ENCODE results near the gene CAPN15.

DNA sequence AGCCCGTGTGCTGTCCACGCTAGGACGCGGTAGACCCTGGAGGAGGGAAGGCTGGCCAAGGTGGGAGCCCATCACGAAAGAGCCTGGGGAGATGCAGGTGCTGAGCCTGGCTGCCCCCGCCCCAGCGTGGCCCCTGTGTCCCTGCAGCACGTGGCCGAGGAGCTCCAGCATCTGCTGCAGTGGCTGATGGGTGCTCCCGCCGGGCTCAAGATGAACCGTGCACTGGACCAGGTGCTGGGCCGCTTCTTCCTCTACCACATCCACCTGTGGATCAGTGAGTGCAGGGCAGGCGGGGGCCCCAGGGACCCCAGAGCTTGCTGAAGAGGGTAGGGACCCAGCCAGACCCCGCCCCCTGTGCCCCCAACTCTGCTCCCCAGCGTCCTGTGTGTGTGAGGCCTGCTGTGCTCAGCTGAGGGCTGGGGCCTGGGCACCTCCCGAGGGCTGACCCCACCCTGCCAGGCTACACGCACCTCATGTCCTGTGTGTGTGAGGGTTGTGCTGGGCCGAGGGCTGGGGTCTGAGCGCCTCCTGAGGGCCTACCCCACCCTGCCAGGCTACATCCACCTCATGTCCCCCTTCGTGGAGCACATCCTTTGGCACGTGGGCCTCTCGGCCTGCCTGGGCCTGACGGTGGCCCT lies 50.8 kb downstream of the CAPN15 start:
- TF ChIP-seq CREB1 (IDR thresholded peaks at IDR 0.05; ENCODE audit: low read depth) (no peak), CEBPB (IDR thresholded peaks at IDR 0.05) (no peak), YY1 (IDR thresholded peaks at IDR 0.05; ENCODE audit: low read depth) (no peak), RAD21 (IDR thresholded peaks at IDR 0.05; ENCODE audit: low read depth) (no peak), TAF1 (IDR thresholded peaks at IDR 0.05; ENCODE audit: low read depth) (no peak), FOXM1 (IDR thresholded peaks at IDR 0.05; ENCODE audit: borderline replicate concordance, low read depth) (no peak), TEAD4 (IDR thresholded peaks at IDR 0.05) (no peak)
- TF ChIP-seq, protein P1, sequence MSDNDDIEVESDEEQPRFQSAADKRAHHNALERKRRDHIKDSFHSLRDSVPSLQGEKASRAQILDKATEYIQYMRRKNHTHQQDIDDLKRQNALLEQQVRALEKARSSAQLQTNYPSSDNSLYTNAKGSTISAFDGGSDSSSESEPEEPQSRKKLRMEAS (IDR thresholded peaks at IDR 0.05) = no peak
- TF ChIP-seq, protein P2, sequence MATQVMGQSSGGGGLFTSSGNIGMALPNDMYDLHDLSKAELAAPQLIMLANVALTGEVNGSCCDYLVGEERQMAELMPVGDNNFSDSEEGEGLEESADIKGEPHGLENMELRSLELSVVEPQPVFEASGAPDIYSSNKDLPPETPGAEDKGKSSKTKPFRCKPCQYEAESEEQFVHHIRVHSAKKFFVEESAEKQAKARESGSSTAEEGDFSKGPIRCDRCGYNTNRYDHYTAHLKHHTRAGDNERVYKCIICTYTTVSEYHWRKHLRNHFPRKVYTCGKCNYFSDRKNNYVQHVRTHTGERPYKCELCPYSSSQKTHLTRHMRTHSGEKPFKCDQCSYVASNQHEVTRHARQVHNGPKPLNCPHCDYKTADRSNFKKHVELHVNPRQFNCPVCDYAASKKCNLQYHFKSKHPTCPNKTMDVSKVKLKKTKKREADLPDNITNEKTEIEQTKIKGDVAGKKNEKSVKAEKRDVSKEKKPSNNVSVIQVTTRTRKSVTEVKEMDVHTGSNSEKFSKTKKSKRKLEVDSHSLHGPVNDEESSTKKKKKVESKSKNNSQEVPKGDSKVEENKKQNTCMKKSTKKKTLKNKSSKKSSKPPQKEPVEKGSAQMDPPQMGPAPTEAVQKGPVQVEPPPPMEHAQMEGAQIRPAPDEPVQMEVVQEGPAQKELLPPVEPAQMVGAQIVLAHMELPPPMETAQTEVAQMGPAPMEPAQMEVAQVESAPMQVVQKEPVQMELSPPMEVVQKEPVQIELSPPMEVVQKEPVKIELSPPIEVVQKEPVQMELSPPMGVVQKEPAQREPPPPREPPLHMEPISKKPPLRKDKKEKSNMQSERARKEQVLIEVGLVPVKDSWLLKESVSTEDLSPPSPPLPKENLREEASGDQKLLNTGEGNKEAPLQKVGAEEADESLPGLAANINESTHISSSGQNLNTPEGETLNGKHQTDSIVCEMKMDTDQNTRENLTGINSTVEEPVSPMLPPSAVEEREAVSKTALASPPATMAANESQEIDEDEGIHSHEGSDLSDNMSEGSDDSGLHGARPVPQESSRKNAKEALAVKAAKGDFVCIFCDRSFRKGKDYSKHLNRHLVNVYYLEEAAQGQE (IDR thresholded peaks at IDR 0.05; ENCODE audit: low read depth) = no peak

Measured in Ishikawa (cell line).